ENCODE measurements around the gene TEX30.
"Not testable (repeated sequence)": the region's sequence is repeated elsewhere in the genome, so short reads cannot be mapped to it uniquely, and the experiment has no call there.

The TEX30 gene

GRCh38 chr13:102773441-102774213 lies at the start of gene TEX30:
TEX30 (minus strand) TSS chr13:102773786; CDS start chr13:102770026, 3,760 bp downstream.
- peak; percentile 85 for DNase-seq

GRCh38 chr13:102817907-102818306 lies 44.3 kb upstream of the TEX30 start:
- DNase-seq, result peak; percentile 56

- DNase-seq, result no peak
These were observed 43.7 kb upstream of the TEX30 start for GRCh38 chr13:102817241-102817640.

GRCh38 chr13:102816708-102817107 lies 43.1 kb upstream of the TEX30 start:
- peak; percentile 41 for DNase-seq

GRCh38 chr13:102815788-102816187 lies 42.2 kb upstream of the TEX30 start:
- no peak for DNase-seq

GRCh38 chr13:102814793-102815192 lies 41.2 kb upstream of the TEX30 start:
- no peak for DNase-seq

- DNase-seq, result no peak
These were observed 40.5 kb upstream of the TEX30 start for GRCh38 chr13:102814025-102814607.

- DNase-seq, result peak; percentile 43
These were observed 39.2 kb upstream of the TEX30 start for GRCh38 chr13:102812611-102813287.

- DNase-seq, result no peak
These were observed 34.1 kb upstream of the TEX30 start for GRCh38 chr13:102807699-102808098.

GRCh38 chr13:102805680-102806079 lies 32.1 kb upstream of the TEX30 start:
- DNase-seq, result no peak

- DNase-seq, result peak; percentile 78
These were observed 26.8 kb upstream of the TEX30 start for GRCh38 chr13:102800145-102801041.

- DNase-seq, result peak; percentile 10
These were observed 26.0 kb upstream of the TEX30 start for GRCh38 chr13:102799426-102800144.

GRCh38 chr13:102798581-102799425 lies 25.2 kb upstream of the TEX30 start, which contains the start of the genes BIVM and POGLUT2:
BIVM (plus strand) TSS chr13:102799119; CDS start chr13:102807268, 8,149 bp downstream.
POGLUT2 (minus strand) TSS chr13:102798976; CDS start chr13:102798670, 306 bp downstream.
- peak; percentile 92 for DNase-seq

GRCh38 chr13:102793611-102794355 lies 20.2 kb upstream of the TEX30 start:
- DNase-seq, result no peak

GRCh38 chr13:102792396-102792795 lies 18.8 kb upstream of the TEX30 start:
- peak; percentile 38 for DNase-seq

- DNase-seq, result no peak
These were observed 15.1 kb upstream of the TEX30 start for GRCh38 chr13:102788683-102789082.

GRCh38 chr13:102784483-102784882 lies 10.9 kb upstream of the TEX30 start:
- no peak for DNase-seq

GRCh38 chr13:102781591-102781990 lies 8.0 kb upstream of the TEX30 start:
- no peak for DNase-seq

- not testable (repeated sequence) for DNase-seq
These were observed 7.1 kb upstream of the TEX30 start for GRCh38 chr13:102780656-102781055.

Data from fibroblast of upper back skin (primary cell).